G401 (cell line): ENCODE data around the gene CYP4B1. TPM values are rescaled to one million over a fixed set of nuclear protein-coding genes. Genes with fewer than 3 reads are reported as not detected.
"Not testable (repeated sequence)": the region's sequence is repeated elsewhere in the genome, so short reads cannot be mapped to it uniquely, and the experiment has no call there.

ENCODE experiments used
- DNase-seq: peaks from one replicate; pipeline ENCODE4 v3.0.0-alpha.2; 2015; ENCODE audit warnings: low spot score
- in situ Hi-C: cut with HindIII; loops from 2 replicates; pipeline ENCODE4 v1.10.0; 2016; ENCODE audit warnings: low sequenced_read_pairs, mixed read lengths
- total RNA-seq: library from RNA; depleted of rRNA; stranded (reverse); fragments of >200 nt; shearing (Covaris generic); gene quantifications from 2 replicates; pipeline ENCODE4 v1.2.3, GENCODE V29; 2014

CYP4B1 gene
- total RNA-seq, 1 experiment from 2014 or later = not detected

GRCh38 chr1:46788634-46789033 lies 10.2 kb upstream of the CYP4B1 start:
- DNase-seq, in situ Hi-C loops: not testable (repeated sequence)

DNA sequence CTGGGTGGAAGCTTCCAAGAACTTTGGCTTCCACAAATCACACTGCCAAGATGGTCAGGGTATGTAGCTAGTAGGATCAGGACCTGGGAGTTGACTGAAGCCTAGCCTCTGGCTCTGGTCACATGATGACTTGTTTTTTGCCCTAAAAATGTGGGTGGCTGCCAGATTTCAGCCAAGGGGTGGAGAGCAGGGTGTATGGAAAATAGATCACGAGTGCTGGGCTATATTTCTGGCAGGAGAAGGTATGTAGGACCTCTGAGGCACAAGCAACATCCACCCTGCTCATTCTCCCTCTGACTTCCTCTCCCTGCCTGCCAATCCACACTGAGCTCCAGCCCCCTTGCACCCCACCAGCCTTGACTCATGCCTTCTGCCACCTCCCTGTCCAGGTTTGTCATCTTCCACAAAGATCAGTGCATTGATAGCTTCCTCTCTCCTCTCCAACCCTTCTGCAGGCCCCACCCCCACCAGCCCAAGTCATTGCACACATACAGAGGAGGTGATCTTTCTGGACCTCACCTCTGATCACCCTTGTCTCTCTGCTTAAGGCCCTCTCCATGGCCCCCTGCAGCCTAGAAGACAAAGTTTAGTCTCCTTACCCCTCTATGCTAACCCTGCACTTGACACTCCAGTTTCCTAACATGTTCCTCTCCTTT lies 8.3 kb upstream of the CYP4B1 start:
- no peak for DNase-seq
- in situ Hi-C loops = no loop called here

- in situ Hi-C loops = no loop called here
These were observed 5.7 kb upstream of the CYP4B1 start for GRCh38 chr1:46793126-46793525.

GRCh38 chr1:46797696-46798470 lies 963 bp upstream of the CYP4B1 start:
- no peak for DNase-seq
- in situ Hi-C loops = no loop called here

More at GRCh38 chr1:46793126-46793525, 5.7 kb upstream of the CYP4B1 start:
- DNase-seq = no peak

- in situ Hi-C loops = no loop called here
- DNase-seq = no peak
These were observed 1.9 kb downstream of the CYP4B1 start for GRCh38 chr1:46800742-46801141.

DNA sequence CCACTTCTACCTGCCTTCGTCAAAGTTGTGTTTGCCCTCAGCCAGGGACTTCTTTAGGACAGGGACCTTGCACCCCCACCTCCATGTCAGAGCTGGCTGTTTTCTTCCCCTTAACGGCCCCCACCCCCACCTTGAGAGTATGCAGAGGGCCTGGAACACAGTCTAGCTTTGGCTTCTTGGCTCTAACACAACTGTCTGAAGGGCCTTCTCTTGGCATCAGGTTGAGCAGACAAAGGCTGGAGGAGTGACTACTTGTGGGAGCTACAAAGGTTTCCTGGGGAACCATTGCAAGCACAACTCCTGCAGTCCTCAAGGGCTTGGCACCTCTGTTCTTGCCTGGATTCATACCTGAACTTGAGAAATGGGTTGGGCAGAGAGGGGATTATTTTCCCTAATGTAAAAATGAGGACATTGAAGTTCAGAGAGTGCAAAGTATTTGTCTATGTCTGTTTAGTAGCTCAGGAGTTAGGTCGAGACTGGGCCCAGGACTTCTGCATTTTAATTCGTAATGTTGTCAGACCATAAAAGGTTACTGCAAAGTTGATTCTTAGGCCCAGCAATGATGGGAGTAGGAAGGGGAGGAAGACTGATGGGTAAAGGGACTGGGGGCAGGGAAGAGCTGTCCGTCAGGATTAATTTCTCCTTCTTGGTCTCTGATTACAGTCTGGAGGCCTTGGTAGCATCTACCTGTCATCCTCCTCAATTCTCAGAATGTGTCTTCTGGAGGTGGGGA lies 2.6 kb downstream of the CYP4B1 start:
- in situ Hi-C loops = no loop called here
- no peak for DNase-seq

DNA sequence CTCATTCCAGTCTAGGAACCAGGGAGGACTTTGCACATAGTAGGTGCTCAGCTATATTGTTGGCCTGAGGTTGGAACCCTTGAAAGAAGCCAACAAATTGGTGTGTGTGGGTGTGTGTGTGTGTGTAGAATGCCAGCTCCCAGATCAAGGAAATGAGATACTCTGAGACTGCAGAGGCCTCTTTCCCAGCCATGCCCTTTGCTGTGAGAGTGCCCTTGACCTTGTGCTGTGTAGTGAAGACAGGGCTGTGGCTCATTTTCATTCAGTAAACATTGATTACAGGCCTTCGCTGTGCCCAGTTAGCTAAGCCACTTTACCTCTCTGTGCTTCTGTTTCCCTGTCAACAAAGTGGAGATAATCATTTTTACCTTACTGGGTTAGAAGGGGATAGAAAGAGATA lies 3.2 kb downstream of the CYP4B1 start:
- no peak for DNase-seq
- in situ Hi-C loops = no loop called here

DNA sequence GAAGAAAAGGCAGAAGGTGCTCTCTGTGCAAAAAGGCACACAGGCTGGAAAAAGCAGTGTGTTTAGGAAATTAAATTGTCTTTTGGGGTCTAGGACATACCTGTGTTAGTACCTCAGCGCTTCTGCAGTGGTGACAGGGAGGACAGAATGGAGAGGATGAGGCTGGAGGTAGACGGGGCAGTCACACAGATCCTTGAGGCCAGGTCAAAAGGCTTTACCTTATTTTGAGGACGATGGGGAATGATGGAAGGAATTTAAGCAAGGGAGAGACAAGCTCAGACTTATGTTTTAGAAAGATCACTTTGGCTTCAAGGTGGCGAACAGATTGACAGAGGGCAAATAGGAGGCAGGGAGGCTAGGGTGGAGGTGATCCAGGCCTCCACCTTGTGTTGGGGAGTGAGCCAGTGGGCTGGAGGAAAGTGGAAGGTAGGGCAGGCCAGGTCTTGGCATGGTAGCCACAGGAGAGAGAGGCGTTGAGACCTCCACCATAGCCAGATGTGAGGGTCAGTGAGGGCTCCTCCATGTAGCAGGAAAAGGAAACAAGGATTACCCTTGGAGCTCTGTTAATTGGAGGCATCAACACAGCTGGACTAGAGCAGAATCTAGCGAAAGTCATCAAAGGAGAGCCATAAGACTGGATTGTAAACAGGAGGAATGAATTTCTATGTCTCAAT lies 4.2 kb downstream of the CYP4B1 start:
- DNase-seq = no peak
- in situ Hi-C loops = no loop called here

- in situ Hi-C loops = no loop called here
- DNase-seq = no peak
These were observed 5.4 kb downstream of the CYP4B1 start for GRCh38 chr1:46804027-46804889.

GRCh38 chr1:46804926-46805325 lies 6.1 kb downstream of the CYP4B1 start:
- no peak for DNase-seq
- in situ Hi-C loops = no loop called here

- no peak for DNase-seq
- in situ Hi-C loops = no loop called here
These were observed 6.9 kb downstream of the CYP4B1 start for GRCh38 chr1:46805755-46806154.

- in situ Hi-C loops = no loop called here
- DNase-seq = peak; percentile 1
These were observed 7.6 kb downstream of the CYP4B1 start for GRCh38 chr1:46806196-46807020.

GRCh38 chr1:46807046-46807972 lies 8.5 kb downstream of the CYP4B1 start:
- DNase-seq = no peak

GRCh38 chr1:46809071-46809470 lies 10.2 kb downstream of the CYP4B1 start:
- in situ Hi-C loops = no loop called here
- no peak for DNase-seq

More at GRCh38 chr1:46807046-46807972, 8.5 kb downstream of the CYP4B1 start:
- in situ Hi-C loops = no loop called here

GRCh38 chr1:46809904-46810303 lies 11.1 kb downstream of the CYP4B1 start:
- no peak for DNase-seq
- in situ Hi-C loops = no loop called here

DNA sequence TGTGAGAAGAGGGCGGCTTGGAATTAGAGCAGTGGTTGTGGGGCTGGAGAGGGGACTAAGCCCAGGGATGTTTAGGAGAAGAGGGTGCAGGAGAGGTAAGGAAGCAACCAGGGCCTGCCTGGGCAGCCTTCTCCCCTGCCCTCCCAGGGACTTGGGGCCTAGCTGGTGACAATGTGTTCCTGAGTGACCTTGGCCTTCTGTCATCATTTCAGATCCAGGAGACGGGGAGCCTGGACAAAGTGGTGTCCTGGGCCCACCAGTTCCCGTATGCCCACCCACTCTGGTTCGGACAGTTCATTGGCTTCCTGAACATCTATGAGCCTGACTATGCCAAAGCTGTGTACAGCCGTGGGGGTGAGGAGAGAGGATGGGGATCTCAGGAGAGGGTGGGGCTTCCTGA lies 11.8 kb downstream of the CYP4B1 start:
- no peak for DNase-seq
- in situ Hi-C loops = no loop called here

GRCh38 chr1:46811053-46811452 lies 12.2 kb downstream of the CYP4B1 start:
- in situ Hi-C loops = no loop called here
- no peak for DNase-seq
